ENCODE data around the gene ENAH. TPM values are rescaled to one million over a fixed set of nuclear protein-coding genes. Genes with fewer than 3 reads are reported as not detected.

ENAH gene
- total and polyA plus RNA-seq, 9 of the 15 experiments (the other 6 are each of a cell fraction or from before 2014, with no cell fraction given), result 0.03 to 1.2 (median 0.15) TPM

GRCh38 chr1:225598847-225599246, 54.1 kb downstream of the ENAH start:
- no peak overlapping the region for H3K27ac ChIP-seq (ENCODE audit: extremely low read depth, low read depth, low read length)
- H3K27me3 ChIP-seq (ENCODE audit: control insufficient read depth in 2 of 2, insufficient read depth in 2 of 2, low read length in 2 of 2), result peaks cover 0 to 3% of the 10 kb centered on the region in 2 experiments; a peak in 2 of 5 replicates
- H3K79me2 ChIP-seq (ENCODE audit: control insufficient read depth, insufficient read depth, low read length), result no peaks in the 10 kb centered on the region
- POLR2A ChIA-PET, result interaction anchor here (1.6 kb wide), 1 partner anchor 26 kb away, joined by 5 read pairs; no protein-coding TSS in a partner anchor
- WGBS (ENCODE audit: insufficient coverage, low coverage, missing lambda C conversion rate), result 4% methylated on average over 2 of the region's 2 CpGs
- H3K4me1 ChIP-seq (replicated peaks in 1 of 2; ENCODE audit: control insufficient read depth in 2 of 2, insufficient read depth in 2 of 2, low read length in 2 of 2), result no peaks in the 10 kb centered on the region
- H2AFZ ChIP-seq (ENCODE audit: low read depth, low read length), result no peak overlapping the region
- BruUV-seq (replicated peaks), result no TSS peak
- H3K36me3 ChIP-seq (ENCODE audit: control insufficient read depth, insufficient read depth, low read length), result no peaks in the 10 kb centered on the region
- ATAC-seq (no peak), DNase-seq (ENCODE audit: extremely low read depth in 1 of 4, low spot score in 3 of 4) (no peak), FAIRE-seq (no peak)
- peak; percentile 36; the same call in 1 of the 2 replicates for TF ChIP-seq CEBPB (tag; IDR thresholded peaks at IDR 0.05)
- TF ChIP-seq CEBPG (CRISPR knock-in tag; IDR thresholded peaks at IDR 0.05), result no peak
- TF ChIP-seq CEBPG (tag; conservative IDR thresholded peaks at IDR 0.05 in 1 of 2, IDR thresholded peaks at IDR 0.05 in 1 of 2), result 0 out of 4 replicates have a peak, but pooled peaks of 1 of the 2 experiments have one; percentile 22
- no peak for TF ChIP-seq RFX1 (IDR thresholded peaks at IDR 0.05)
- intact Hi-C loops (cut with micrococcal nuclease) (no loop called here), in situ Hi-C loops (cut with MboI) (no loop called here)
- H3K9ac ChIP-seq (ENCODE audit: insufficient read depth in 1 of 2, low read depth in 2 of 2, low read length in 2 of 2), result no peak overlapping the region
- no peak overlapping the region for H3K4me2 ChIP-seq (ENCODE audit: insufficient read depth, low read length)
- H3K9me1 ChIP-seq (ENCODE audit: control insufficient read depth, insufficient read depth, low read length), result no peaks in the 10 kb centered on the region
- no peak overlapping the region for H3K4me3 ChIP-seq
- no peaks in the 10 kb centered on the region for H4K20me1 ChIP-seq (replicated peaks; ENCODE audit: control insufficient read depth, insufficient read depth, low read length)
- H3K9me3 ChIP-seq (replicated peaks; ENCODE audit: control insufficient read depth, insufficient read depth, low read depth, low read length), result no peaks in the 10 kb centered on the region
- CTCF ChIA-PET (ENCODE audit: low intra/inter-chr PET ratio), result no interaction called here

GRCh38 chr1:225597926-225598575, 54.9 kb downstream of the ENAH start:
- Histone ChIP-seq H3K79me2 (ENCODE audit: control insufficient read depth, insufficient read depth, low read length) (no peaks in the 10 kb centered on the region), H3K27me3 (ENCODE audit: control insufficient read depth in 2 of 2, insufficient read depth in 2 of 2, low read length in 2 of 2) (peaks cover 0 to 3% of the 10 kb centered on the region in 2 experiments; a peak in 2 of 5 replicates), H3K9ac (ENCODE audit: insufficient read depth in 1 of 2, low read depth in 2 of 2, low read length in 2 of 2) (no peak overlapping the region), H3K36me3 (ENCODE audit: control insufficient read depth, insufficient read depth, low read length) (no peaks in the 10 kb centered on the region), H3K27ac (ENCODE audit: extremely low read depth, low read depth, low read length) (no peak overlapping the region), H3K4me2 (ENCODE audit: insufficient read depth, low read length) (no peak overlapping the region), H3K9me3 (replicated peaks; ENCODE audit: control insufficient read depth, insufficient read depth, low read depth, low read length) (no peaks in the 10 kb centered on the region), H3K4me1 (replicated peaks in 1 of 2; ENCODE audit: control insufficient read depth in 2 of 2, insufficient read depth in 2 of 2, low read length in 2 of 2) (no peaks in the 10 kb centered on the region), H3K4me3 (no peak overlapping the region), H4K20me1 (replicated peaks; ENCODE audit: control insufficient read depth, insufficient read depth, low read length) (no peaks in the 10 kb centered on the region), H2AFZ (ENCODE audit: low read depth, low read length) (no peak overlapping the region), H3K9me1 (ENCODE audit: control insufficient read depth, insufficient read depth, low read length) (no peaks in the 10 kb centered on the region)
- ATAC-seq (no peak), FAIRE-seq (no peak), DNase-seq (ENCODE audit: extremely low read depth in 1 of 4, low spot score in 3 of 4) (no peak)
- POLR2A ChIA-PET, result interaction anchor here (0.7 to 1.5 kb wide), 2 partner anchors 18 to 158 kb away, joined by 5 to 7 read pairs; no protein-coding TSS in a partner anchor
- in situ Hi-C loops (cut with MboI), result no loop called here
- CTCF ChIA-PET (ENCODE audit: low intra/inter-chr PET ratio), result no interaction called here
- no TSS peak for BruUV-seq (replicated peaks)
- intact Hi-C loops (cut with micrococcal nuclease), result no loop called here
- 0% methylated on average over 2 of the region's 2 CpGs for WGBS (ENCODE audit: insufficient coverage, low coverage, missing lambda C conversion rate)
- TF ChIP-seq RAD21 (CRISPR knock-in tag; conservative IDR thresholded peaks at IDR 0.05 in 1 of 2, IDR thresholded peaks at IDR 0.05 in 1 of 2) (no peak), E2F8 (IDR thresholded peaks at IDR 0.05; ENCODE audit: low read depth, partially characterized antibody) (no peak), TCF7L2 (IDR thresholded peaks at IDR 0.05; ENCODE audit: low read depth, low read length) (no peak), MTF1 (CRISPR knock-in tag; IDR thresholded peaks at IDR 0.05; ENCODE audit: borderline replicate concordance) (no peak), ZFP1 (CRISPR knock-in tag; IDR thresholded peaks at IDR 0.05) (no peak), SMARCA4 (IDR thresholded peaks at IDR 0.05) (no peak), SNIP1 (IDR thresholded peaks at IDR 0.05; ENCODE audit: low read depth) (no peak), TAF9B (IDR thresholded peaks at IDR 0.05; ENCODE audit: partially characterized antibody) (no peak), ELF4 (CRISPR knock-in tag; IDR thresholded peaks at IDR 0.05) (no peak), ZNF561 (CRISPR knock-in tag; conservative IDR thresholded peaks at IDR 0.05) (no peak)
